CD4-positive, alpha-beta T cell (primary cell): ENCODE results near the gene SETBP1. TPM values are rescaled to one million over a fixed set of nuclear protein-coding genes. Genes with fewer than 3 reads are reported as not detected.
A peak's percentile ranks its signal among the peaks of the same experiment; 100 is the strongest.

Experiments used
- ATAC-seq: fragments of 200-7000 bp; cut with Tn5 transposase; one replicate; pipeline ENCODE4 v1.10.0; 2022; ENCODE audit warnings: mild to moderate bottlenecking; ENCODE audit not compliant: poor library complexity
- CTCF ChIA-PET: fragments of 350-600 bp; sonication (Branson Sonifier 250); formaldehyde crosslinking; loops from one replicate; lab custom pipeline; 2021; ENCODE audit warnings: antibody characterized with exemption, inconsistent platforms; lab: Charles Lee
- POLR2A ChIA-PET: fragments of 350-600 bp; sonication (Branson Sonifier 250); formaldehyde crosslinking; loops from one replicate; lab custom pipeline; 2021; ENCODE audit warnings: antibody characterized with exemption, inconsistent platforms; lab: Charles Lee
- DNase-seq, 14 experiments: peaks; one replicate each; pipeline ENCODE4 v3.0.0-alpha.2; 2013 to 2020; ENCODE audit warnings: mixed read lengths in 2 of 14
- H3K27ac ChIP-seq, 2 donors: one replicate each; pipeline versions ENCODE4 v1.5.1 to v1.7.0; 2013; ENCODE audit warnings: low read length in 2 of 2, low read depth in 1 of 2, mild to moderate bottlenecking in 1 of 2
- H3K27me3 ChIP-seq, 2 experiments: 1 replicate in 1 of 2; 2 replicates in 1 of 2; pipeline versions ENCODE4 v1.6.1 to v1.7.0; 2013; ENCODE audit warnings: low read length in 2 of 2, control low read depth in 1 of 2, mild to moderate bottlenecking in 1 of 2, moderate library complexity in 1 of 2; ENCODE audit not compliant: insufficient read depth in 2 of 2, control insufficient read depth in 1 of 2
- H3K36me3 ChIP-seq: one replicate; pipeline ENCODE4 v1.6.1; 2013; ENCODE audit warnings: low read length, control low read depth; ENCODE audit not compliant: insufficient read depth
- H3K4me1 ChIP-seq: one replicate; pipeline ENCODE4 v1.6.1; 2013; ENCODE audit warnings: low read length, control low read depth; ENCODE audit not compliant: insufficient read depth
- H3K4me3 ChIP-seq: one replicate; pipeline ENCODE4 v1.5.1; 2013; ENCODE audit warnings: mild to moderate bottlenecking, low read length, moderate library complexity
- H3K9me3 ChIP-seq, 2 experiments: 1 replicate in 1 of 2; 2 replicates in 1 of 2; pipeline versions ENCODE4 v1.6.1 to v1.7.0; 2013; ENCODE audit warnings: low read length in 2 of 2, mild to moderate bottlenecking in 2 of 2, control low read depth in 1 of 2, moderate library complexity in 1 of 2; ENCODE audit not compliant: control insufficient read depth in 1 of 2, insufficient read depth in 1 of 2
- H3K27ac Mint-ChIP-seq: one replicate; pipeline ENCODE4 v1.8.0; 2020; ENCODE audit warnings: mixed read lengths
- H3K27me3 Mint-ChIP-seq: one replicate; pipeline ENCODE4 v1.8.0; 2021; ENCODE audit warnings: mixed read lengths
- H3K36me3 Mint-ChIP-seq: one replicate; pipeline ENCODE4 v1.8.0; 2021; ENCODE audit warnings: low read depth, mixed read lengths
- H3K4me1 Mint-ChIP-seq: one replicate; pipeline ENCODE4 v1.8.0; 2021; ENCODE audit warnings: low read depth, mixed read lengths
- H3K4me3 Mint-ChIP-seq: one replicate; pipeline ENCODE4 v1.8.0; 2020; ENCODE audit warnings: mild to moderate bottlenecking, mixed read lengths
- H3K9me3 Mint-ChIP-seq: one replicate; pipeline ENCODE4 v1.8.0; 2020; ENCODE audit warnings: mixed read lengths
- CTCF ChIP-seq: fragments of 200-600 bp; IDR thresholded peaks from one replicate; pipeline ENCODE4 v1.8.0; 2022; ENCODE audit warnings: antibody characterized with exemption, mild to moderate bottlenecking
- intact Hi-C, 2 experiments: fragments of 100-400 bp; cut with DNase I in 1 of 2; cut with micrococcal nuclease in 1 of 2; formaldehyde crosslinking; loops; one replicate each; pipeline versions ENCODE4 v1.15.1 to v1.9.0; 2023 to 2025; cut with DNase I, micrococcal nuclease
- total RNA-seq, 174 experiments: library from RNA in 2 of 174; stranded (reverse) in 2 of 174; gene quantifications; one replicate each; pipeline ENCODE4 v1.2.3 and lab custom pipeline; 2021 to 2026

The SETBP1 gene
- total RNA-seq, 2 experiments from 2014 or later = 0.25 to 0.41 TPM

- Histone ChIP-seq H3K9me3 (no peaks in the 10 kb centered on the region), H3K27me3 (no peaks in the 10 kb centered on the region), H3K36me3 (no peaks in the 10 kb centered on the region), H3K27ac (no peak overlapping the region), H3K4me3 (no peak overlapping the region), H3K4me1 (no peaks in the 10 kb centered on the region)
- Mint-ChIP-seq H3K4me3 (no peak overlapping the region), H3K27me3 (no peaks in the 10 kb centered on the region), H3K9me3 (no peaks in the 10 kb centered on the region), H3K36me3 (no peaks in the 10 kb centered on the region), H3K27ac (no peak overlapping the region), H3K4me1 (no peaks in the 10 kb centered on the region)
- DNase-seq (peak in 1 of 14 experiments; percentile 38), ATAC-seq (no peak)
- intact Hi-C loops = loop anchor here in 1 of 2 experiments (10.0 kb wide), 1 partner anchor 59 kb away; no protein-coding TSS in a partner anchor
- POLR2A ChIA-PET = no interaction called here
- CTCF ChIA-PET = no interaction called here
- TF ChIP-seq CTCF = no peak
Observed at GRCh38 chr18:44805643-44806042, 125.0 kb downstream of the SETBP1 start.

GRCh38 chr18:44807766-44808165, 127.1 kb downstream of the SETBP1 start:
- POLR2A ChIA-PET = no interaction called here
- no peaks in the 10 kb centered on the region for H3K9me3 ChIP-seq
- no peak overlapping the region for H3K4me3 ChIP-seq
- no peak overlapping the region for H3K27ac ChIP-seq
- CTCF ChIA-PET = no interaction called here
- Mint-ChIP-seq H3K9me3 (no peaks in the 10 kb centered on the region), H3K36me3 (no peaks in the 10 kb centered on the region), H3K4me1 (no peaks in the 10 kb centered on the region), H3K27ac (no peak overlapping the region), H3K4me3 (no peak overlapping the region), H3K27me3 (no peaks in the 10 kb centered on the region)
- ATAC-seq (no peak), DNase-seq (no peak)
- no peaks in the 10 kb centered on the region for H3K36me3 ChIP-seq
- no peak for TF ChIP-seq CTCF
- H3K4me1 ChIP-seq = no peaks in the 10 kb centered on the region
- intact Hi-C loops = loop anchor here in 1 of 2 experiments (10.0 kb wide), 1 partner anchor 57 kb away; no protein-coding TSS in a partner anchor
- no peaks in the 10 kb centered on the region for H3K27me3 ChIP-seq

GRCh38 chr18:44811572-44812125, 131.0 kb downstream of the SETBP1 start:
- H3K4me3 ChIP-seq = no peak overlapping the region
- no peak for DNase-seq
- no peaks in the 10 kb centered on the region for H3K9me3 ChIP-seq
- no peak for TF ChIP-seq CTCF
- no peaks in the 10 kb centered on the region for H3K36me3 ChIP-seq
- ChIA-PET CTCF (no interaction called here), POLR2A (no interaction called here)
- Mint-ChIP-seq H3K27ac (no peak overlapping the region), H3K9me3 (no peaks in the 10 kb centered on the region), H3K27me3 (no peaks in the 10 kb centered on the region), H3K4me1 (no peaks in the 10 kb centered on the region), H3K36me3 (no peaks in the 10 kb centered on the region), H3K4me3 (no peak overlapping the region)
- intact Hi-C loops = no loop called here
- H3K27ac ChIP-seq = no peak overlapping the region
- no peaks in the 10 kb centered on the region for H3K4me1 ChIP-seq
- ATAC-seq = no peak
- H3K27me3 ChIP-seq = no peaks in the 10 kb centered on the region
